DND-41 (cell line): ENCODE data around the gene TRIM14.

Source experiments
- ATAC-seq: fragments of 200-7000 bp; cut with Tn5 transposase; 3 replicates; pipeline ENCODE4 v1.9.1; 2021; ENCODE audit warnings: low read depth; ENCODE audit not compliant: insufficient read depth
- DNase-seq: peaks from one replicate; pipeline ENCODE4 v3.0.0-alpha.2; 2020
- H2AFZ ChIP-seq: 2 replicates; pipeline ENCODE4 v1.6.0; 2012; ENCODE audit warnings: low read depth, low read length
- H3K27ac ChIP-seq: 2 replicates; pipeline ENCODE4 v1.5.1; 2012; ENCODE audit warnings: low read length, inconsistent platforms
- H3K27me3 ChIP-seq: fragments of 200-600 bp; sonication (generic); 2 replicates; pipeline ENCODE4 v1.6.0; 2012; ENCODE audit warnings: low read length, mild to moderate bottlenecking, inconsistent platforms; ENCODE audit not compliant: insufficient read depth, poor library complexity
- H3K36me3 ChIP-seq: 2 replicates; pipeline ENCODE4 v1.5.1; 2012; ENCODE audit warnings: low read length, inconsistent platforms; ENCODE audit not compliant: insufficient read depth
- H3K4me1 ChIP-seq: 2 replicates; pipeline ENCODE4 v1.5.1; 2012; ENCODE audit warnings: mild to moderate bottlenecking, low read length; ENCODE audit not compliant: insufficient read depth
- H3K4me2 ChIP-seq: 2 replicates; pipeline ENCODE4 v1.6.0; 2012; ENCODE audit warnings: mild to moderate bottlenecking, moderate library complexity, low read length, inconsistent platforms; ENCODE audit not compliant: insufficient read depth
- H3K4me3 ChIP-seq, 2 experiments: fragments of 200-600 bp in 1 of 2; shearing (Covaris generic) in 1 of 2; 2 replicates each; pipeline ENCODE4 v1.5.1; 2012 to 2016; ENCODE audit warnings: inconsistent platforms in 2 of 2, low read length in 2 of 2, mild to moderate bottlenecking in 2 of 2, low read depth in 1 of 2, moderate library complexity in 1 of 2
- H3K79me2 ChIP-seq: 2 replicates; pipeline ENCODE4 v1.6.0; 2012; ENCODE audit warnings: low read length, inconsistent platforms; ENCODE audit not compliant: insufficient read depth
- H3K9ac ChIP-seq: 2 replicates; pipeline ENCODE4 v1.6.0; 2012; ENCODE audit warnings: low read depth, mild to moderate bottlenecking, inconsistent platforms, low read length, moderate library complexity
- H3K9me3 ChIP-seq: 2 replicates; pipeline ENCODE4 v1.5.1; 2012; ENCODE audit warnings: low read length, moderate library complexity, mild to moderate bottlenecking, inconsistent platforms; ENCODE audit not compliant: insufficient read depth, severe bottlenecking
- H4K20me1 ChIP-seq: 2 replicates; pipeline ENCODE4 v1.6.0; 2012; ENCODE audit warnings: low read length; ENCODE audit not compliant: insufficient read depth
- EZH2 ChIP-seq: IDR thresholded peaks from 3 replicates; pipeline ENCODE4 v1.6.1; 2012; ENCODE audit warnings: borderline replicate concordance, low read depth, mild to moderate bottlenecking, moderate library complexity, low read length, inconsistent platforms; ENCODE audit not compliant: severe bottlenecking
- TF ChIP-seq, protein P1 (sequence below): IDR thresholded peaks from 2 replicates; pipeline ENCODE4 v1.5.1; 2012; ENCODE audit warnings: borderline replicate concordance, low read length, moderate library complexity, mild to moderate bottlenecking; ENCODE audit not compliant: poor library complexity, severe bottlenecking; ENCODE audit errors: extremely low read depth

TRIM14 gene

DNA sequence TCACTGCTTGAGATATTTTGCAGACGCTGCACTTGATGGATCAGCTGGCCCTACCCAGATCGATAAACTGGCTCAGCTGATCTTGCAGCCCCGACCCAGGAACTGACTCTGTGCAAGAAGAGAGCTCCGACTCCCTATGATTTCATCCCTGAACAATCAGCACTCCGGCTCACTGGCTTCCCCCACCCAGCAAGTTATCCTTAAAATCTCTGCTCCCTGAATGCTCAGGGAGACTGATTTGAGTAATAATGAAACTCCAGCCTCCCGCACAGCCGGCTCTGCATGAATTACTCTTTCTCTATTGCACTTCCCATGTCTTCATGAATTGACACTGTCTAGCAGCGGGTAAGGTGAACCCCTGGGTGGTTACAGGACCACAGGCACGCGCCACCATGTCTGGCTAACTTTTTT is 79.4 kb downstream of the TRIM14 start:
- TF ChIP-seq EZH2, result no peak
- TF ChIP-seq, protein P1, sequence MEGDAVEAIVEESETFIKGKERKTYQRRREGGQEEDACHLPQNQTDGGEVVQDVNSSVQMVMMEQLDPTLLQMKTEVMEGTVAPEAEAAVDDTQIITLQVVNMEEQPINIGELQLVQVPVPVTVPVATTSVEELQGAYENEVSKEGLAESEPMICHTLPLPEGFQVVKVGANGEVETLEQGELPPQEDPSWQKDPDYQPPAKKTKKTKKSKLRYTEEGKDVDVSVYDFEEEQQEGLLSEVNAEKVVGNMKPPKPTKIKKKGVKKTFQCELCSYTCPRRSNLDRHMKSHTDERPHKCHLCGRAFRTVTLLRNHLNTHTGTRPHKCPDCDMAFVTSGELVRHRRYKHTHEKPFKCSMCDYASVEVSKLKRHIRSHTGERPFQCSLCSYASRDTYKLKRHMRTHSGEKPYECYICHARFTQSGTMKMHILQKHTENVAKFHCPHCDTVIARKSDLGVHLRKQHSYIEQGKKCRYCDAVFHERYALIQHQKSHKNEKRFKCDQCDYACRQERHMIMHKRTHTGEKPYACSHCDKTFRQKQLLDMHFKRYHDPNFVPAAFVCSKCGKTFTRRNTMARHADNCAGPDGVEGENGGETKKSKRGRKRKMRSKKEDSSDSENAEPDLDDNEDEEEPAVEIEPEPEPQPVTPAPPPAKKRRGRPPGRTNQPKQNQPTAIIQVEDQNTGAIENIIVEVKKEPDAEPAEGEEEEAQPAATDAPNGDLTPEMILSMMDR, result no peak
- H3K9me3 ChIP-seq, result no peaks in the 10 kb centered on the region
- H3K4me1 ChIP-seq, result peaks cover 5% of the 10 kb centered on the region
- H3K9ac ChIP-seq, result no peak overlapping the region
- H2AFZ ChIP-seq, result no peak overlapping the region
- no peak overlapping the region for H3K4me3 ChIP-seq
- no peak for ATAC-seq
- H4K20me1 ChIP-seq, result no peaks in the 10 kb centered on the region
- no peaks in the 10 kb centered on the region for H3K36me3 ChIP-seq
- H3K27ac ChIP-seq, result no peak overlapping the region
- no peak for DNase-seq
- 0 out of 2 replicates have a peak, but pooled peaks cover 1% of the 10 kb centered on the region for H3K79me2 ChIP-seq
- H3K27me3 ChIP-seq, result no peaks in the 10 kb centered on the region
- no peak overlapping the region for H3K4me2 ChIP-seq

DNA sequence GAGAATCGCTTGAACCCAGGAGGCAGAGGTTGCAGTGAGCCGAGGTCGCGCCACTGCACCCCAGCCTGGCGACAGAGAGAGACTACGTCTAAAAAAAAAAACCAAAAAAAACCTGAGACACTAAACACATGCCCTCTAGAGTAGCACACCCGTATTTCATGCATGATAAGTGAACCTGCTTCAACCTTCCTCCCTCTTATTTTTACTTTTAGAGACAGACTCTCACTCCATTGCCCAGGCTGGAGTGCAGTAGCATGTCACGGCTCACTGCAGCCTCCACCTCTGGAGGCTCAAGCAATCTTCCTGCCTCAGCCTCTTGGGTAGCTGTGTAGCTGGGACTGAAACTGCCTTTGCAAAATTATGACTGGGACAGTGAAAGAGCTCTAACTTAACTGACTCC is 80.1 kb downstream of the TRIM14 start:
- ATAC-seq (no peak), DNase-seq (no peak)
- Histone ChIP-seq H3K27ac (no peak overlapping the region), H2AFZ (no peak overlapping the region), H3K79me2 (no peaks in the 10 kb centered on the region), H3K27me3 (no peaks in the 10 kb centered on the region), H4K20me1 (no peaks in the 10 kb centered on the region), H3K4me3 (no peak overlapping the region), H3K36me3 (no peaks in the 10 kb centered on the region), H3K4me2 (no peak overlapping the region), H3K9ac (no peak overlapping the region), H3K4me1 (peaks cover 6% of the 10 kb centered on the region), H3K9me3 (no peaks in the 10 kb centered on the region)
- TF ChIP-seq, protein P1, result no peak
- no peak for TF ChIP-seq EZH2

DNA sequence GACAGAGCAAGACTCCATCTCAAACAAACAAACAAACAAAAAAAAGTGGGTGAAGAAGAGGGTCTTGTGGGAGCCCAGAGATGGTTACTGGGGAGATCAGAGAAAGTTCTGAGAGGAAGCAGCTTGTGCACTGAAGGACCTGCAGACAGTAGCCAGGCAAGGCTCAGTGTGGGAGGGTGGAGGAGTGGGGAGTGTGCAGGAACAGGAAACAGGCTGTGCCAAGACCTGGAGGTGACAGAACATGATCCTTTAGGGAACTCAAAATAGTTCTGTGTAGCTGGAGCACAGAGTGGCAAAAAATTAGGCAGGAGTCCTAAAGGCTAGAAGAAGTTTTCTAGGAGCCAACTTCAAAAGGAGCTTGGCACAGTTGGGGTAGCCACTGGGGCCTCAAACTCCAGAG is 81.7 kb downstream of the TRIM14 start:
- TF ChIP-seq, protein P1, result no peak
- no peak for TF ChIP-seq EZH2
- no peaks in the 10 kb centered on the region for H3K27me3 ChIP-seq
- H3K79me2 ChIP-seq, result no peaks in the 10 kb centered on the region
- H3K9me3 ChIP-seq, result no peaks in the 10 kb centered on the region
- no peaks in the 10 kb centered on the region for H4K20me1 ChIP-seq
- no peaks in the 10 kb centered on the region for H3K36me3 ChIP-seq
- peaks cover 6% of the 10 kb centered on the region for H3K4me1 ChIP-seq
- H3K4me3 ChIP-seq, result no peak overlapping the region
- no peak overlapping the region for H2AFZ ChIP-seq
- ATAC-seq (no peak), DNase-seq (no peak)
- H3K27ac ChIP-seq, result no peak overlapping the region
- H3K9ac ChIP-seq, result no peak overlapping the region
- no peak overlapping the region for H3K4me2 ChIP-seq
